ENCODE data around the gene CYP4F12. TPM values are rescaled to one million over a fixed set of nuclear protein-coding genes. Genes with fewer than 3 reads are reported as not detected.

Gene CYP4F12
- total RNA-seq, 1 donor from 2014 or later = not detected

DNA sequence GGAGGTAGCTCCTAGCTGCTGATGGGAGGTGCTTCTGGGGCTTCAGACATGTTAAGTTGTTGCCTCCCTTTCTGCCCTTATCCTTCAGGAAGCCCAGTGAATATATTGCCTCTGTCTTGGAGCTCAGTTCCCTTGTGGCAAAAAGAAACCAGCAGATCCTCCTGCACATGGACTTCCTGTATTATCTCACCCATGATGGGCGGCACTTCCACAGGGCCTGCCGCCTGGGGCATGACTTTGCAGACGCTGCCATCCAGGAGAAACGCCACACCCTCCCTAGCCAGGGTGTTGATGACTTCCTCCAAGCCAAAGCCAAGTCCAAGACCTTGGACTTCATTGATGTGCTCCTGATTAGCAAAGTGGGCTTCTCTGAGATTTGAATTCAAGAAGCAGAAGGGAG is 6.0 kb upstream of the CYP4F12 start:
- Mint-ChIP-seq H3K27ac (ENCODE audit: unreplicated experiment) (no peak overlapping the region), H3K4me3 (ENCODE audit: unreplicated experiment) (no peak overlapping the region), H3K36me3 (ENCODE audit: unreplicated experiment) (no peaks in the 10 kb centered on the region), H3K4me1 (ENCODE audit: low read depth, unreplicated experiment) (no peaks in the 10 kb centered on the region), H3K9me3 (ENCODE audit: unreplicated experiment) (peaks cover 6% of the 10 kb centered on the region), H3K27me3 (ENCODE audit: unreplicated experiment) (peaks cover 6% of the 10 kb centered on the region)
- TF ChIP-seq, protein P1, sequence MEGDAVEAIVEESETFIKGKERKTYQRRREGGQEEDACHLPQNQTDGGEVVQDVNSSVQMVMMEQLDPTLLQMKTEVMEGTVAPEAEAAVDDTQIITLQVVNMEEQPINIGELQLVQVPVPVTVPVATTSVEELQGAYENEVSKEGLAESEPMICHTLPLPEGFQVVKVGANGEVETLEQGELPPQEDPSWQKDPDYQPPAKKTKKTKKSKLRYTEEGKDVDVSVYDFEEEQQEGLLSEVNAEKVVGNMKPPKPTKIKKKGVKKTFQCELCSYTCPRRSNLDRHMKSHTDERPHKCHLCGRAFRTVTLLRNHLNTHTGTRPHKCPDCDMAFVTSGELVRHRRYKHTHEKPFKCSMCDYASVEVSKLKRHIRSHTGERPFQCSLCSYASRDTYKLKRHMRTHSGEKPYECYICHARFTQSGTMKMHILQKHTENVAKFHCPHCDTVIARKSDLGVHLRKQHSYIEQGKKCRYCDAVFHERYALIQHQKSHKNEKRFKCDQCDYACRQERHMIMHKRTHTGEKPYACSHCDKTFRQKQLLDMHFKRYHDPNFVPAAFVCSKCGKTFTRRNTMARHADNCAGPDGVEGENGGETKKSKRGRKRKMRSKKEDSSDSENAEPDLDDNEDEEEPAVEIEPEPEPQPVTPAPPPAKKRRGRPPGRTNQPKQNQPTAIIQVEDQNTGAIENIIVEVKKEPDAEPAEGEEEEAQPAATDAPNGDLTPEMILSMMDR (IDR thresholded peaks at IDR 0.05; ENCODE audit: partially characterized antibody, unreplicated experiment) = no peak
- no peak for DNase-seq

DNA sequence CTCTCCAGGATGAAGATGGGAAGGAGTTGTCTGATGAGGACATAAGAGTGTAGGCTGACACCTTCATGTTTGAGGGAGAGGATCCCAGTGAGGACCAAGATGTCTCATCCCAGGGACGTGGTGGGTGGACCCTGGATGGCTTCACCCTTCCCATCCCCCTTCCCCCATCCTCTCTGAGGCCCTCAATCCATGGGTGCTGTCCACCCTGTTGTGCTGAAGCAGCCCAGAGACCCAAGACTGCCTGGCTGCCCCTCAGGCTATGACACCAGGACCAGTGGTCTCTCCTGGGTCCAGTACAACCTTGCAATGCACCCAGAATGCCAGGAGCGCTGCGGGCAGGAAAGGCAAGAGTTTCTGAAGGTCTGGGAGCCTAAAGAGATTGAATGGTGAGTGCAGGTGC is 3.4 kb upstream of the CYP4F12 start:
- Mint-ChIP-seq H3K27ac (ENCODE audit: unreplicated experiment) (no peak overlapping the region), H3K4me1 (ENCODE audit: low read depth, unreplicated experiment) (no peaks in the 10 kb centered on the region), H3K36me3 (ENCODE audit: unreplicated experiment) (peaks cover 3% of the 10 kb centered on the region), H3K4me3 (ENCODE audit: unreplicated experiment) (no peak overlapping the region), H3K9me3 (ENCODE audit: unreplicated experiment) (peaks cover 8% of the 10 kb centered on the region), H3K27me3 (ENCODE audit: unreplicated experiment) (peaks cover 8% of the 10 kb centered on the region)
- DNase-seq = no peak
- TF ChIP-seq, protein P1 (IDR thresholded peaks at IDR 0.05; ENCODE audit: partially characterized antibody, unreplicated experiment) = no peak

DNA sequence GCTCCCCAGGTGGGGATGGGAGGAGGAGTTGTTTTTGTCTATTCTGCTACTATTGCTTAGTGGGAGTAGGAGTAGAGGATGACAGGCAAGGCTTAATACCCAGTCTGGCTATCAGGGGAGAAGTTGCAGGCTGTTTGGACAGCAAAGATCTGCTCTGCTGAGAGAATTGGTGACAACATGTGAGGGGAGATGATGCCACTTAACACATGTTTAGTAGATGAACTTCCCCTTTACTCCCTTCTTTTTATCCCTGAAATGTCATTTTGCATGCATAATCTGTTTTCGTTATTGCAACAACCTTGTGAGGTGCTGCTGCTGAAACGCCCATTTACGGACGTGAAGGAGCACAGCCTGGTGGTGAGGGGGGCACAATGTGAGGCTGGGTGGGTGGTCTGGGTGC is 3.0 kb upstream of the CYP4F12 start:
- H3K36me3 Mint-ChIP-seq (ENCODE audit: unreplicated experiment) = peaks cover 5% of the 10 kb centered on the region
- no peak overlapping the region for H3K4me3 Mint-ChIP-seq (ENCODE audit: unreplicated experiment)
- DNase-seq = no peak
- H3K4me1 Mint-ChIP-seq (ENCODE audit: low read depth, unreplicated experiment) = no peaks in the 10 kb centered on the region
- peaks cover 11% of the 10 kb centered on the region for H3K27me3 Mint-ChIP-seq (ENCODE audit: unreplicated experiment)
- TF ChIP-seq, protein P1 (IDR thresholded peaks at IDR 0.05; ENCODE audit: partially characterized antibody, unreplicated experiment) = no peak
- H3K9me3 Mint-ChIP-seq (ENCODE audit: unreplicated experiment) = peaks cover 9% of the 10 kb centered on the region
- no peak overlapping the region for H3K27ac Mint-ChIP-seq (ENCODE audit: unreplicated experiment)

DNA sequence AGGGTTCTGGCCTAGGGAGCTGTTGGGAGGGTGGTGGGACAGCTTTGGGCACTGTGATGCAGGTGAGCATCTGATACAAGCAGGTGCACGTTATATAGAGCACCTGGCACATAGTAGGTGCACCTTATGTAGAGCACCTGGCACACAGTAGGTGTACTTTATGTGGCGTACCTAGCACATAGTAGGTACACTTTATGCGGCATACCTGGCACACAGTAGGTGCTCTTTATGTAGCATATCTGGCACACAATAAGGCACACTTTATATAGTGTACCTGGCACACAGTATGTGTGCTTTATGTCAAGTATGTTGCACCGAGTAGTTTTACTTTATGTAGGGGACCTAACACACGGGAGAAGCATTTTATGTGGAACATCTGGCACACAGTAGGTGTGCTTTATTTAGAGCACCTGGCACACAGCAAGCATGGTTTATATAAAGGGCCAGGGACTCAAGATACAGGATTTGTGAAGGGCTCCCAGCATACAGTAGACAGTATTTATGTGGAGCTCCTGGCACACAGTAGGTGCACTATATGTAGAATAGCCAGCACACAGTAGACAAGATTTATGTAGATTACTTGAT is 1.6 kb upstream of the CYP4F12 start:
- H3K4me3 Mint-ChIP-seq (ENCODE audit: unreplicated experiment) = no peak overlapping the region
- no peak for DNase-seq
- peaks cover 10% of the 10 kb centered on the region for H3K27me3 Mint-ChIP-seq (ENCODE audit: unreplicated experiment)
- H3K9me3 Mint-ChIP-seq (ENCODE audit: unreplicated experiment) = peaks cover 5% of the 10 kb centered on the region
- H3K27ac Mint-ChIP-seq (ENCODE audit: unreplicated experiment) = no peak overlapping the region
- no peaks in the 10 kb centered on the region for H3K4me1 Mint-ChIP-seq (ENCODE audit: low read depth, unreplicated experiment)
- TF ChIP-seq, protein P1 (IDR thresholded peaks at IDR 0.05; ENCODE audit: partially characterized antibody, unreplicated experiment) = no peak
- peaks cover 5% of the 10 kb centered on the region for H3K36me3 Mint-ChIP-seq (ENCODE audit: unreplicated experiment)

DNA sequence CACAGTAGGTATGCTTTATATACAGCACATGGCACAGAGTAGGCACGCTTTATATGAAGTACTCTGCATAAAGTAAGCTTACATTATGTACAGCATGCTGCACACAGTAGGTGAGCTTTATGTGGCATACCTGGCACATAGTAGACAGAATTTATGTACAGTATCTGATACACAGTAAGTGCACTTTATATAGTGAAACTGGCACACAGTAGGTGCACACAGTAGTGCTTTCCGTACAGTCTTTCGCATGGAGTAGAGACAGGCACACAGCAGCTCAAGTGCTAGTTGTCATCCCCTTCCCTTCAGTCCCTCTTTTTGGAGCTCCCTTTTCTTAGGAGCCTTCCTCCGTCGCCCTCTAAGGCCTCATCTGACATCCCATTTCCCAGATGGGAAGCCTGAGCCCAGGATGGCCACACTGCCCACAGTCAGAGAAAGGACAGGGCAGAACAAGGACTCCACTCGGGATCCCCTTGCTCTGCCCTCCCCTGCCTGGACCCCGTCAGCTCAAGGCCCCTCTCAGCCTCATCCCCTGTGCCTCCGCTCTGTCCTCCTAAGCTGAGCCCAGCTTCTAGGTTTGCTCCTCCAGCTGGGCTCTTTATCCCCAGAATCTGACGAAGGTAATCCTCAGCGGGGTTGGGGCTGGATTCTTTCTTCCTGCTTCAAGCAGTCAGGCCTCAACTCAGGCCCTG is 852 bp upstream of the CYP4F12 start:
- H3K4me3 Mint-ChIP-seq (ENCODE audit: unreplicated experiment) = no peak overlapping the region
- H3K27ac Mint-ChIP-seq (ENCODE audit: unreplicated experiment) = no peak overlapping the region
- TF ChIP-seq, protein P1 (IDR thresholded peaks at IDR 0.05; ENCODE audit: partially characterized antibody, unreplicated experiment) = no peak
- H3K9me3 Mint-ChIP-seq (ENCODE audit: unreplicated experiment) = peaks cover 5% of the 10 kb centered on the region
- no peak for DNase-seq
- H3K27me3 Mint-ChIP-seq (ENCODE audit: unreplicated experiment) = peaks cover 10% of the 10 kb centered on the region
- peaks cover 5% of the 10 kb centered on the region for H3K36me3 Mint-ChIP-seq (ENCODE audit: unreplicated experiment)
- H3K4me1 Mint-ChIP-seq (ENCODE audit: low read depth, unreplicated experiment) = no peaks in the 10 kb centered on the region
